Suprapubic skin (tissue), 4 donors: ENCODE results near the gene BAIAP3.

Experiments used
- CTCF ChIP-seq, 2 donors: fragments of 200-600 bp in 1 of 2; fragments of 450-650 bp in 1 of 2; sonication (generic) in 1 of 2; IDR thresholded peaks; one replicate each; pipeline ENCODE4 v1.5.1; 2016 to 2019; ENCODE audit warnings: antibody characterized with exemption in 2 of 2, mild to moderate bottlenecking in 1 of 2, moderate library complexity in 1 of 2
- EP300 ChIP-seq: sonication (generic); formaldehyde crosslinking; IDR thresholded peaks from one replicate; pipeline ENCODE4 v1.6.1; 2017; ENCODE audit warnings: antibody characterized with exemption
- POLR2A ChIP-seq, 2 donors: fragments of 450-650 bp; IDR thresholded peaks; one replicate each; pipeline ENCODE4 v1.6.1; 2017; ENCODE audit warnings: antibody characterized with exemption in 2 of 2, mild to moderate bottlenecking in 2 of 2, moderate library complexity in 2 of 2
- POLR2AphosphoS5 ChIP-seq, 3 donors: sonication (generic); formaldehyde crosslinking; IDR thresholded peaks; one replicate each; pipeline ENCODE4 v1.6.1; 2017; ENCODE audit warnings: antibody characterized with exemption in 3 of 3

DNA sequence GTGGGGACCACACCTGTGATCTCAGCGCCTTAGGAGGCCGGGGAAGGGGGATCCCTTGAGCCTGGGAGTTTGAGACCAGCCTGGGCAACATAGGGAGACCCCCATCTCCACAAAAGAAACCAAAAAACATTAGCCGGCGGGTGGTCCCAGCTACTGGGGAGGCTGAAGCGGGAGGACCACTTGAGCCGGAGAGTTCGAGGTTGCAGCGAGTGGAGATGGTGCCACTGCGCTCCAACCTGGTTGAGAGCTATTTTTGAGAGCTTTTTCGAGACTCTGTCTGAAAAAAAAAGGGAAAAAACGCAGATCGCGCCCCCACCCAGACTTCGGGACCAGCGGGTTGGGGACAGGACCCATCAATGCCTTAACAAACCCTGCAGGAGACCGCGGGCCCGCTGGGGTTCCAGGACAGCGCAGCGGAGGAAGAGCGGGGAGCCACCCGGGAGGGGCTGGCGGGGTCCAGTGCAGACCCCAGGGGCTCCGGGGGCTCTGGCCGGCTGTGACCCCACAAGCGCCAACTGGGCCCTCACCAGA lies 762 bp upstream of the BAIAP3 start:
- TF ChIP-seq CTCF (IDR thresholded peaks at IDR 0.05): no peak
- no peak for TF ChIP-seq POLR2A (IDR thresholded peaks at IDR 0.05)
- no peak for TF ChIP-seq EP300
- TF ChIP-seq POLR2AphosphoS5 (IDR thresholded peaks at IDR 0.05): no peak
